H9 (cell line): Measurements from ENCODE around the gene OR11G2. TPM values are rescaled to one million over a fixed set of nuclear protein-coding genes. Genes with fewer than 3 reads are reported as not detected.

ENCODE experiments used
- DNase-seq: peaks from one replicate; pipeline ENCODE4 v3.0.0-alpha.2; 2017
- H2AFZ ChIP-seq: one replicate; pipeline ENCODE4 v1.6.1; 2013; ENCODE audit warnings: mild to moderate bottlenecking, low read length, control low read depth, moderate library complexity
- H2AK5ac ChIP-seq: 2 replicates; pipeline ENCODE4 v1.6.1; 2013; ENCODE audit warnings: low read length, control low read depth, mixed read lengths; ENCODE audit not compliant: insufficient read length
- H2BK120ac ChIP-seq: one replicate; pipeline ENCODE4 v1.6.1; 2013; ENCODE audit warnings: low read depth, mild to moderate bottlenecking, low read length, control low read depth, inconsistent platforms; ENCODE audit not compliant: poor library complexity, severe bottlenecking
- H2BK12ac ChIP-seq: 2 replicates; pipeline ENCODE4 v1.6.1; 2013; ENCODE audit warnings: low read length, control low read depth, mixed read lengths, low read depth; ENCODE audit not compliant: insufficient read length
- H2BK15ac ChIP-seq: 2 replicates; pipeline ENCODE4 v1.6.1; 2013; ENCODE audit warnings: low read depth, low read length, control low read depth
- H2BK20ac ChIP-seq: one replicate; pipeline ENCODE4 v1.6.1; 2013; ENCODE audit warnings: low read depth, mild to moderate bottlenecking, low read length, control low read depth, inconsistent platforms; ENCODE audit not compliant: poor library complexity, severe bottlenecking
- H2BK5ac ChIP-seq: 2 replicates; pipeline ENCODE4 v1.6.1; 2013; ENCODE audit warnings: low read length, control low read depth, mixed read lengths; ENCODE audit not compliant: insufficient read length
- H3K14ac ChIP-seq: 2 replicates; pipeline ENCODE4 v1.6.1; 2013; ENCODE audit warnings: low read length, control low read depth; ENCODE audit not compliant: insufficient read depth
- H3K18ac ChIP-seq: 2 replicates; pipeline ENCODE4 v1.6.1; 2013; ENCODE audit warnings: low read depth, mild to moderate bottlenecking, mixed read lengths, low read length, control low read depth; ENCODE audit not compliant: insufficient read length
- H3K23ac ChIP-seq: 2 replicates; pipeline ENCODE4 v1.6.1; 2013; ENCODE audit warnings: low read length, control low read depth, mixed read lengths, low read depth; ENCODE audit not compliant: insufficient read length
- H3K23me2 ChIP-seq: 2 replicates; pipeline ENCODE4 v1.6.1; 2013; ENCODE audit warnings: low read depth, mild to moderate bottlenecking, mixed read lengths, low read length, control low read depth; ENCODE audit not compliant: insufficient read length, poor library complexity, severe bottlenecking
- H3K27ac ChIP-seq: 2 replicates; pipeline ENCODE4 v1.5.1; 2013; ENCODE audit warnings: low read length, control low read depth, mixed read lengths, low read depth; ENCODE audit not compliant: insufficient read length
- H3K27me3 ChIP-seq: 2 replicates; pipeline ENCODE4 v1.6.1; 2013; ENCODE audit warnings: low read length, control low read depth, inconsistent platforms; ENCODE audit not compliant: insufficient read depth
- H3K4ac ChIP-seq: 2 replicates; pipeline ENCODE4 v1.6.1; 2013; ENCODE audit warnings: low read depth, mild to moderate bottlenecking, control low read depth, inconsistent platforms, low read length, moderate library complexity
- H3K4me1 ChIP-seq: 2 replicates; pipeline ENCODE4 v1.6.1; 2013; ENCODE audit warnings: low read length, control low read depth, inconsistent platforms; ENCODE audit not compliant: insufficient read depth
- H3K4me2 ChIP-seq: 2 replicates; pipeline ENCODE4 v1.6.1; 2013; ENCODE audit warnings: low read length, control low read depth, mixed read lengths; ENCODE audit not compliant: insufficient read length, insufficient read depth
- H3K56ac ChIP-seq: 2 replicates; pipeline ENCODE4 v1.6.1; 2013; ENCODE audit warnings: low read depth, mild to moderate bottlenecking, mixed read lengths, low read length, control low read depth; ENCODE audit not compliant: insufficient read length
- H3K79me1 ChIP-seq: 2 replicates; pipeline ENCODE4 v1.6.1; 2013; ENCODE audit warnings: low read depth, mild to moderate bottlenecking, moderate library complexity, low read length, control low read depth, inconsistent platforms; ENCODE audit not compliant: insufficient read depth, poor library complexity, severe bottlenecking
- H3K79me2 ChIP-seq: 2 replicates; pipeline ENCODE4 v1.6.1; 2013; ENCODE audit warnings: low read length, control low read depth, inconsistent platforms; ENCODE audit not compliant: insufficient read depth
- H3K9ac ChIP-seq: 2 replicates; pipeline ENCODE4 v1.6.1; 2013; ENCODE audit warnings: low read length, control low read depth, mixed read lengths; ENCODE audit not compliant: insufficient read length; ENCODE audit errors: extremely low read depth
- H3K9me3 ChIP-seq: one replicate; pipeline ENCODE4 v1.6.1; 2013; ENCODE audit warnings: low read depth, low read length, inconsistent platforms; ENCODE audit not compliant: control insufficient read depth
- H3T11ph ChIP-seq: one replicate; pipeline ENCODE4 v1.6.1; 2013; ENCODE audit warnings: mild to moderate bottlenecking, low read length, control low read depth, inconsistent platforms
- H4K20me1 ChIP-seq: one replicate; pipeline ENCODE4 v1.6.1; 2013; ENCODE audit not compliant: control insufficient read depth, insufficient read length, insufficient read depth
- H4K5ac ChIP-seq: 2 replicates; pipeline ENCODE4 v1.6.1; 2013; ENCODE audit warnings: low read depth, mild to moderate bottlenecking, mixed read lengths, low read length, control low read depth; ENCODE audit not compliant: insufficient read length
- H4K8ac ChIP-seq: replicated peaks from 2 replicates; pipeline ENCODE4 v1.6.1; 2013; ENCODE audit warnings: low read length, control low read depth, mixed read lengths, low read depth; ENCODE audit not compliant: insufficient read length
- H4K91ac ChIP-seq: 2 replicates; pipeline ENCODE4 v1.6.1; 2013; ENCODE audit warnings: low read depth, mild to moderate bottlenecking, moderate library complexity, mixed read lengths, low read length, control low read depth; ENCODE audit not compliant: insufficient read length
- H3K27ac Mint-ChIP-seq, 3 experiments: 2 replicates in 2 of 3; 3 replicates in 1 of 3; pipeline ENCODE4 v1.8.0; 2020 to 2021; ENCODE audit warnings: mixed read lengths in 3 of 3, mild to moderate bottlenecking in 1 of 3, moderate library complexity in 1 of 3
- H3K27me3 Mint-ChIP-seq: 2 replicates; pipeline ENCODE4 v1.8.0; 2021; ENCODE audit warnings: low read depth, mild to moderate bottlenecking, moderate library complexity, mixed read lengths
- H3K36me3 Mint-ChIP-seq, 3 experiments: 2 replicates in 2 of 3; 3 replicates in 1 of 3; pipeline ENCODE4 v1.8.0; 2020 to 2021; ENCODE audit warnings: low read depth in 3 of 3, mixed read lengths in 3 of 3; ENCODE audit not compliant: insufficient read depth in 1 of 3
- H3K4me1 Mint-ChIP-seq, 2 experiments: 2 replicates each; pipeline ENCODE4 v1.8.0; 2020; ENCODE audit warnings: mixed read lengths in 2 of 2
- H3K4me3 Mint-ChIP-seq, 2 experiments: 2 replicates in 1 of 2; 3 replicates in 1 of 2; pipeline ENCODE4 v1.8.0; 2020 to 2021; ENCODE audit warnings: mild to moderate bottlenecking in 2 of 2, mixed read lengths in 2 of 2, moderate library complexity in 1 of 2
- H3K9me3 Mint-ChIP-seq, 2 experiments: 2 replicates in 1 of 2; 3 replicates in 1 of 2; pipeline ENCODE4 v1.8.0; 2020; ENCODE audit warnings: mild to moderate bottlenecking in 2 of 2, mixed read lengths in 2 of 2, moderate library complexity in 1 of 2
- CTCF ChIP-seq: fragments of 200-600 bp; sonication (generic); conservative IDR thresholded peaks from 3 replicates; pipeline ENCODE4 v1.8.0; 2021; ENCODE audit warnings: antibody characterized with exemption, mild to moderate bottlenecking
- WGBS: extraction: QIAGEN DNeasy Blood & Tissue Kit; methylation state at CpG from one replicate; pipeline ENCODE4 v1.1.7; 2013; ENCODE audit warnings: missing lambda C conversion rate, low lambda C conversion rate, mixed read lengths; ENCODE audit not compliant: insufficient read length; ENCODE audit errors: extremely low coverage; 5-methylcytosine and 5-hydroxymethylcytosine counted together
- total RNA-seq: library from RNA; stranded (reverse); gene quantifications from 2 replicates; pipeline ENCODE4 v1.2.1, GENCODE V29; 2021

OR11G2 gene
- total RNA-seq, 1 experiment from 2014 or later: not detected

GRCh38 chr14:20223410-20223809 lies 32.7 kb downstream of the OR11G2 start, which contains the start of gene OR11H6:
OR11H6 (plus strand) TSS chr14:20223710; CDS start chr14:20223710, 0 bp downstream.
- Histone ChIP-seq H3K9me3 (peaks cover 75% of the 10 kb centered on the region), H3K79me2 (no peaks in the 10 kb centered on the region), H3K23ac (no peak within 1 kb of the TSS), H4K20me1 (no peaks in the 10 kb centered on the region), H3K56ac (no peak within 1 kb of the TSS), H3K4me2 (no peak within 1 kb of the TSS), H2BK12ac (no peak within 1 kb of the TSS), H3K18ac (no peak within 1 kb of the TSS), H3K4me1 (no peaks in the 10 kb centered on the region), H4K91ac (no peak within 1 kb of the TSS), H2BK15ac (no peak within 1 kb of the TSS), H4K5ac (no peak within 1 kb of the TSS), H3T11ph (no peak within 1 kb of the TSS), H4K8ac (no peak within 1 kb of the TSS), H3K79me1 (no peaks in the 10 kb centered on the region), H2AK5ac (no peak within 1 kb of the TSS), H2BK20ac (no peak within 1 kb of the TSS), H3K27ac (no peak within 1 kb of the TSS), H3K23me2 (no peaks in the 10 kb centered on the region), H2AFZ (no peak within 1 kb of the TSS), H2BK120ac (no peak within 1 kb of the TSS), H3K4ac (no peak within 1 kb of the TSS), H3K27me3 (peaks cover 3% of the 10 kb centered on the region; the same call in 1 of the 2 replicates), H2BK5ac (no peak within 1 kb of the TSS), H3K9ac (no peak within 1 kb of the TSS), H3K14ac (no peak within 1 kb of the TSS)
- TF ChIP-seq CTCF: no peak
- no peak for DNase-seq
- Mint-ChIP-seq H3K27ac (no peak within 1 kb of the TSS), H3K36me3 (peaks cover 0 to 24% (median 7%) of the 10 kb centered on the region in 3 experiments; a peak in 4 of 7 replicates), H3K4me3 (no peak within 1 kb of the TSS), H3K9me3 (peaks cover 87 to 92% of the 10 kb centered on the region in 2 experiments), H3K27me3 (no peaks in the 10 kb centered on the region), H3K4me1 (no peaks in the 10 kb centered on the region)
- no CpG with 5 or more reads among the region's 2 CpGs for WGBS
